Tibial artery (tissue), 4 donors: ENCODE results near the gene UVSSA.

Source experiments
- DNase-seq, 2 donors: peaks; one replicate each; pipeline ENCODE4 v3.0.0-alpha.2; 2019
- H3K27ac ChIP-seq, 2 donors: fragments of 200-600 bp; sonication (generic) in 1 of 2; 1 replicate in 1 of 2; 2 replicates in 1 of 2; pipeline ENCODE4 v1.5.1; 2018 to 2019; ENCODE audit warnings: mild to moderate bottlenecking in 1 of 2
- H3K27me3 ChIP-seq, 2 donors: fragments of 200-600 bp; sonication (generic) in 1 of 2; one replicate each; pipeline versions ENCODE4 v1.5.1 to v1.6.0; 2016 to 2019
- H3K36me3 ChIP-seq, 3 donors: fragments of 200-600 bp; sonication (generic) in 2 of 3; one replicate each; pipeline ENCODE4 v1.5.1; 2016 to 2019; ENCODE audit warnings: mild to moderate bottlenecking in 2 of 3
- H3K4me1 ChIP-seq, 4 donors: fragments of 200-600 bp; sonication (generic) in 2 of 4; 1 replicate in 3 of 4; 2 replicates in 1 of 4; pipeline ENCODE4 v1.5.1; 2016 to 2019
- H3K4me3 ChIP-seq, 2 donors: fragments of 200-600 bp; sonication (generic) in 1 of 2; 1 replicate in 1 of 2; 2 replicates in 1 of 2; pipeline ENCODE4 v1.5.1; 2018 to 2019; ENCODE audit warnings: mild to moderate bottlenecking in 2 of 2
- H3K9me3 ChIP-seq, 3 donors: fragments of 200-600 bp; sonication (generic) in 1 of 3; one replicate each; pipeline ENCODE4 v1.5.1; 2016 to 2019
- intact Hi-C: fragments of 100-400 bp; cut with DNase I; formaldehyde crosslinking; loops from one replicate; pipeline ENCODE4 v1.15.0; 2023; ENCODE audit warnings: low total_unique reads
- TF ChIP-seq, protein P1 (sequence below), 2 experiments: fragments of 200-600 bp in 1 of 2; fragments of 450-650 bp in 1 of 2; IDR thresholded peaks; one replicate each; pipeline ENCODE4 v1.5.1; 2017 to 2019; ENCODE audit warnings: antibody characterized with exemption in 2 of 2, mild to moderate bottlenecking in 1 of 2, moderate library complexity in 1 of 2

The UVSSA gene, protein sequence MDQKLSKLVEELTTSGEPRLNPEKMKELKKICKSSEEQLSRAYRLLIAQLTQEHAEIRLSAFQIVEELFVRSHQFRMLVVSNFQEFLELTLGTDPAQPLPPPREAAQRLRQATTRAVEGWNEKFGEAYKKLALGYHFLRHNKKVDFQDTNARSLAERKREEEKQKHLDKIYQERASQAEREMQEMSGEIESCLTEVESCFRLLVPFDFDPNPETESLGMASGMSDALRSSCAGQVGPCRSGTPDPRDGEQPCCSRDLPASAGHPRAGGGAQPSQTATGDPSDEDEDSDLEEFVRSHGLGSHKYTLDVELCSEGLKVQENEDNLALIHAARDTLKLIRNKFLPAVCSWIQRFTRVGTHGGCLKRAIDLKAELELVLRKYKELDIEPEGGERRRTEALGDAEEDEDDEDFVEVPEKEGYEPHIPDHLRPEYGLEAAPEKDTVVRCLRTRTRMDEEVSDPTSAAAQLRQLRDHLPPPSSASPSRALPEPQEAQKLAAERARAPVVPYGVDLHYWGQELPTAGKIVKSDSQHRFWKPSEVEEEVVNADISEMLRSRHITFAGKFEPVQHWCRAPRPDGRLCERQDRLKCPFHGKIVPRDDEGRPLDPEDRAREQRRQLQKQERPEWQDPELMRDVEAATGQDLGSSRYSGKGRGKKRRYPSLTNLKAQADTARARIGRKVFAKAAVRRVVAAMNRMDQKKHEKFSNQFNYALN

DNA sequence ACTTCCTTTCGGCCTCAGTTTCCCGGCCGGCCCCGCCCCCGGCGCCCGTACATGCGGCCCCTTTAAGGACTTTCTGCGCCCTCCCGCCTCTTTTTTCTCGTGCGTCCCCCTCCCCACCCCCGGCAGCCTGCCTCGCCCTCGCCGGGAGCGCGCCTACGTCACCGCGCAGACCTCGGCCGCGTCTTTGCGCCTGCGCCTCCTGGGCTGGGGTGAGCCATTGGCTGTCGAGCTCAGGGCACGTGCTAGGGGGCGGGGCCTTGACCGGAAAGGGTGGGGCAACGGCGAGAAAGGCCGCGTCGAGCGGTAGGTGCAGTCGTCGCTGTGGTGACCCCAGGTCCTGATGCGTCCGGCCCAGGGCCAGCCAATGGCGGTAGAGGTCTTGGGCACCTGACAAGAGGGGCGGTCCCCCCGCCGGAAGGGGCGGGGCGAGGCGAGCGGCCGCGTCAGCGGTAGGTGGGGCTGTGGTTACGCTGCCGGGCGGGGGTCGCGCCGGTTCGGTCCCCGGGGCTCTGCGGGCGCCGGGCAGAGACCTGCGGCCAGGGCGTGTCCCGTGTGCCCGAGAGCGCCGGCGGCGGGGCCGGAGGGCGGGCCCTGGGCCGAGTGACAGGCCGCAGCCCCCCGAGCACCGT, at the start of gene UVSSA:
TSS of gene UVSSA (plus strand) at position 428 of the 629 bp plus-strand sequence. CDS start 884 bp downstream, outside the sequence.
- Histone ChIP-seq H3K27ac (peak within 1 kb of the TSS; percentile 92 to 98), H3K4me1 (peaks cover 0 to 32% (median 22%) of the 10 kb centered on the region in 4 donors), H3K27me3 (no peaks in the 10 kb centered on the region), H3K4me3 (peak within 1 kb of the TSS; percentile 73 to 100), H3K9me3 (no peaks in the 10 kb centered on the region), H3K36me3 (peaks cover 0 to 11% (median 8%) of the 10 kb centered on the region in 3 donors)
- intact Hi-C loops: loop anchor here (1.0 to 10.0 kb wide), 3 partner anchors 58 to 182 kb away; partner anchors contain the start of genes CTBP1 and MAEA
- TF ChIP-seq, protein P1, sequence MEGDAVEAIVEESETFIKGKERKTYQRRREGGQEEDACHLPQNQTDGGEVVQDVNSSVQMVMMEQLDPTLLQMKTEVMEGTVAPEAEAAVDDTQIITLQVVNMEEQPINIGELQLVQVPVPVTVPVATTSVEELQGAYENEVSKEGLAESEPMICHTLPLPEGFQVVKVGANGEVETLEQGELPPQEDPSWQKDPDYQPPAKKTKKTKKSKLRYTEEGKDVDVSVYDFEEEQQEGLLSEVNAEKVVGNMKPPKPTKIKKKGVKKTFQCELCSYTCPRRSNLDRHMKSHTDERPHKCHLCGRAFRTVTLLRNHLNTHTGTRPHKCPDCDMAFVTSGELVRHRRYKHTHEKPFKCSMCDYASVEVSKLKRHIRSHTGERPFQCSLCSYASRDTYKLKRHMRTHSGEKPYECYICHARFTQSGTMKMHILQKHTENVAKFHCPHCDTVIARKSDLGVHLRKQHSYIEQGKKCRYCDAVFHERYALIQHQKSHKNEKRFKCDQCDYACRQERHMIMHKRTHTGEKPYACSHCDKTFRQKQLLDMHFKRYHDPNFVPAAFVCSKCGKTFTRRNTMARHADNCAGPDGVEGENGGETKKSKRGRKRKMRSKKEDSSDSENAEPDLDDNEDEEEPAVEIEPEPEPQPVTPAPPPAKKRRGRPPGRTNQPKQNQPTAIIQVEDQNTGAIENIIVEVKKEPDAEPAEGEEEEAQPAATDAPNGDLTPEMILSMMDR (IDR thresholded peaks at IDR 0.05): no peak
- peak; percentile 100 for DNase-seq

DNA sequence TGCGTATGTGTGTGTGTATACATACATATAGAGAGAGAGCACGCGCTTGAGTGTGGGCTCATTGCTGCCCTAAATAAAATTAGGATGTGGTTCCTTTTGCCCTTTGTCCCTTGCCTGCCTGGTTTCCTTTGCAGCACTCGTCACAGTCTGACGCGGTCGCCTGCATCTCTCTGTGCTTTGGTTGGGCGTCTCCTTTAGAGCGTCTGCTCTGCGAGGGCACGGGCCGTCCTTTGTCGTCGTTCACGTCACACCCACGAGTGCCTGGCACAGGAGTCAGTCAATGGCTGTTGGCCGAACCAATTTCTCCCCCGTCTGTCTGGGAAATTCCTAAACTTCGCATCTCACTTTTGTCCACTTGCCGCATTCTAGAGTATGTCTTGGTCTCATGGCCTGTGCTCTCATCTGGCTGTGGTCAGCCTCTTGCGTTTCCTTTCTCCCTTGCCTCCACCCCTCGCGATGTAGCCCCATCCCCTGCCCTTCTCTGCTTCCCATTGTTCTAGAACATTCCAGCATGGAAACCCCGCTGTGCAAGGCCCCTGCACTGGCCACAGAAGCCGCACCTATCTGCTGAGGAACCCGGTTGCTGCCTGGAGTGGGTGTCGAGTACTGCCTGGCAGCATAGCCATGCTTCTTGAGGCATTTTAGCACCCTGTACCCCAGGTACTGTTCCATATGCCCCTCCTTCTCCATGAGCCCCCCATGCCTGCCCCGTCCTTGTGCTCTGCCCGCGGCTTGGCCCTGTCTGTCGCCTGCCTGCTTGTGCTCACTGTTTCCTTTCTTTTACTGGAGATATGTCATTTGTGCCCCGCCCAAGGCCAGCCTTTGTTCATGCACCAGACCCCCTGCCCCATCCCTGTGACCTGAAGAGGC, 49.3 kb upstream of the UVSSA start:
- Histone ChIP-seq H3K36me3 (peaks cover 6 to 44% (median 38%) of the 10 kb centered on the region in 3 donors), H3K9me3 (no peaks in the 10 kb centered on the region), H3K4me1 (peaks cover 0 to 38% (median 22%) of the 10 kb centered on the region in 4 donors), H3K27me3 (no peaks in the 10 kb centered on the region), H3K27ac (no peak overlapping the region), H3K4me3 (no peak overlapping the region)
- TF ChIP-seq, protein P1 (IDR thresholded peaks at IDR 0.05): no peak
- DNase-seq: no peak
- intact Hi-C loops: no loop called here

DNA sequence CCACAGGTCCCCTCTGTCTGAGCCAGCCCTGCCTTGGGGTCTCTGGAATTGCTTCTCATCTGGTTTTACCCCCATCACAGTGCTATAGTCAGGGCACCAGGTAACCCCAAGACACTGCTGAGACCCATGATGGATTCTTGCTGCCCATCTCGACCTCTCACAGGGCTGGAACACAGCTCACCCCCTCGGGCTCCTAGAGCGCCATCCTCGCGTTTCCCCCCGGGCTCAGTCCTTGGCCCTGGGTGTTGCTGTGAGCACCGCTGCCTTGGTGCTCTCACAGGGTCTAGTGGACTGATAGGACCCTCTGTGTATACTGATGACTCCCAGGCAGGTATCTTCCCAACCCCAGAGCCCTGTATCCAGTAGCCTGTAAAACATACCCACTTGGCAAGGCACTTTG, 48.5 kb upstream of the UVSSA start:
- TF ChIP-seq, protein P1 (IDR thresholded peaks at IDR 0.05): no peak
- no peaks in the 10 kb centered on the region for H3K27me3 ChIP-seq
- H3K36me3 ChIP-seq: peaks cover 6 to 44% (median 38%) of the 10 kb centered on the region in 3 donors
- intact Hi-C loops: no loop called here
- no peaks in the 10 kb centered on the region for H3K9me3 ChIP-seq
- no peak for DNase-seq
- H3K27ac ChIP-seq: no peak overlapping the region
- H3K4me3 ChIP-seq: no peak overlapping the region
- peaks cover 0 to 32% (median 19%) of the 10 kb centered on the region in 4 donors for H3K4me1 ChIP-seq

DNA sequence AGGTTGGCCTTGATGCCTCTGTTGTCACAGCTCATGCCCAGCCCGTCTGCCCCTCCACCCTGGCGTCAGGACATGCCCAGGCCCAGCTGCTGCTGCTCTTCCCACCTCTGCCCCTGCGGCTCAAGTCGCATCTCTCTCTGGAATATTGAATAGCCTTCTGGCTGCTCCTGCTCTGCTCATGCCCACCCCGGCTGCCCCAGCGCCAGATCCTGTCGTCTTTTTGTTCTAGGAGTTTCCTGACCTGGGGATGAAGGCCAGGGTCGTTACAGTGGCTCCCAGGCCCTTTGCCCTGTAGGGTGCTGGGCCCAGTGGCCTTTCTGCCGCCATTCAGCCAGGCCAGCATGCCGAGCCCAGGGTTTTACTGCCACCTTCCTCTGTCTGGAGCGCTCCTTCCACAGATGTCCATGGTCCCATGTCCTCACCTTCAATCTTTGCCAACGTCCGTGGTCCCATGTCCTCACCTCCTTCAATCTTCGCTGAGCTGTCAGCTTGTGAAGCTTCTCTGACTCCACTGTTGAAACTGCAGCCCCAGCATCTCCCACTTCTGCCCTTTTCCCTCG, 47.6 kb upstream of the UVSSA start:
- Histone ChIP-seq H3K27me3 (no peaks in the 10 kb centered on the region), H3K4me3 (no peak overlapping the region), H3K36me3 (peaks cover 6 to 44% (median 38%) of the 10 kb centered on the region in 3 donors), H3K9me3 (no peaks in the 10 kb centered on the region), H3K27ac (no peak overlapping the region), H3K4me1 (peaks cover 0 to 23% (median 13%) of the 10 kb centered on the region in 4 donors)
- DNase-seq: no peak
- intact Hi-C loops: no loop called here
- TF ChIP-seq, protein P1 (IDR thresholded peaks at IDR 0.05): no peak
